NCI-H526 treated with DMSO at 0.1 percent for 48 hours (cell line): ENCODE data around the gene GLI3.

ENCODE experiments used
- DNase-seq: peaks from one replicate; lab custom pipeline; 2025; lab: John Stamatoyannopoulos, UW

Gene GLI3

DNA sequence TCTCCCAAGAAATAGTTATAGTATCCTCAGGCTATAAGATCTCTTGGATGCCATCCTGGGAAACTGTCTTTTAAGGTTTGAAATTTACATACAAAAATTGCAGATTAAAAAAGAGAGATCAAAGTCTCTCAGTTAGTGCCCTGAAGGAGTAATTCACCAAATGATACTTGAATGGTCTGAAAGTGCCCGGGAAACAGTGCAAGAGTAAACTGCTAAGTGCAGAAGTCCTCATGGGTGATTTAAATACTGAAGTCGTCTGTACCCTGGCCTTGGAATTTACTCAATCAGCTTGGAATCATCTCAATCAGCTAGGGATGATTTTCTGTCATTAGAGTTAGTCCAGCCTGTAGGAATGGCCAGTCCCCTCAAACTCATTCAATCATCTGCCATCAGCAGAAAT lies 155.3 kb downstream of the GLI3 start:
- DNase-seq = no peak

DNA sequence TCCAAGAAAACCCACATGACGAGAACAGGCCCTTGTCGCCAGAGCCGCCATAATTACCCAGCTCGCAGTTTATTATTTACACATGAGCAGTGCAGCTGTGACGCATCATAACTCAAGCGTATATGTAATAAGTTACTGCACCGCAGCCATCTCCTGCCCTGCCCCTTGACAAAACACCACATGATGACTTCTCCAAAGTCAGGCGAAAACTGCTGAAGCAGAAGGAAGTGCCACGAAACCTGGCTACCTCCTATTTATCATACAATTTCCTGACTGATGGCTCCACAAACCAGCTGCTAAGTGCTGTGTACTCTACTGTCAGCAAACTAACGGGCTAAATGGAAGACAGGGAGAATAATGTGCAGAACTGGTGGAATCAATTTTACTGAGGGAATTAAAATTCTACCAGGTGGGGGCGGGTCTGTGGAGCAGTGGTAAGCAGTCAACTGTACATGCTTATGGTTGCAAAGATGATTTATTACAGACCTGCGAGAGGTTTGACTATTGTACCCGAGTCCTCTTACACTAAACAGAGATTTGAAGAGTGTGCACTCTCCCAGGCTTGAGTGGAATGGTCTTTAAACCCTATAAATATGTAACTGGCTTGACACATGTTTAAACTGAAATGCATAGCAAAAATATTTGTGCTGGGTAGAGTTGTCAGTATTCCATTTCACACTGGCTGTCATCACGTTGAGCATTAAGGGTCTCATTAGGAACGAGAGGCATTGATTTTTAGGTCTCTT lies 156.0 kb downstream of the GLI3 start:
- DNase-seq = no peak

DNA sequence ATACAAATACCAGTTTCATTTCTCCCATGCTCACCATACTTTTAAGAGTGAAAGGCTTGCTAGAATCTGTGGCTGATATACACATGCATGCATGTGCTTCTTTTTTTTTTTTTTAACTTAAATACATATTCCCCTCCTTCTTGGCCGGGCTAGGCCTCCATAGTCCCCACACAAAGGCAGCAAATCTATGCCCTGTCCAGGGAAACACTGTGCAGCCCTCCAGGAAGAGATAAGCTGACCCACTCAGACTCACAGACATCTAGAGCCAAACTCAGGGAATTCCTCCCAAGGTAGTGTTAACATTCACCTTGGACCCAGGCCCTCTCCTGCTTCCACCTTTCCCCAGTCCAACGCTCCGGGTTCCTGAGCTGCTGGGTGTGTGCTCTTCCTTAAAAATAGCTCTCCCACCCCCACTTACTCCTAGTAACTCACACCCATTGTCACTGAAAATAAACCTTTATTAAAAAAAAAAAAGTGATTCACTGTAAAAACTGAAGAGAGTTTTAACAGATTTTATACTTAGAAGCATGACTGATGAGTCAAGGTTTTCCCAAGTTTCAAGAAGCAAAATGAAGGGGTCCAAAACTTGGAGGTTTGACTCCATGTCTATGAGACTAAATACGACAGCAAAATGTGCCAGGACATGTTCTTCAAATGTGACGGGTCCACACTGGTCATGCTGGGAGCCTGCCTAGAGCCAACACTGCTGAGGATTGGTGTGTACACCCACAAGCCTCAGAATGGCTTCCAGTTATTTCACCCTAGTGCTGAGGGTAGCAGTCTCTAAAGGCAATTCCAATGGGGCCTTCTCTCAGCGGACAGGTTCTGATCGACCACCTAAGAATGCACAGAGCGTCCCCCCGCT lies 159.5 kb downstream of the GLI3 start:
- no peak for DNase-seq

DNA sequence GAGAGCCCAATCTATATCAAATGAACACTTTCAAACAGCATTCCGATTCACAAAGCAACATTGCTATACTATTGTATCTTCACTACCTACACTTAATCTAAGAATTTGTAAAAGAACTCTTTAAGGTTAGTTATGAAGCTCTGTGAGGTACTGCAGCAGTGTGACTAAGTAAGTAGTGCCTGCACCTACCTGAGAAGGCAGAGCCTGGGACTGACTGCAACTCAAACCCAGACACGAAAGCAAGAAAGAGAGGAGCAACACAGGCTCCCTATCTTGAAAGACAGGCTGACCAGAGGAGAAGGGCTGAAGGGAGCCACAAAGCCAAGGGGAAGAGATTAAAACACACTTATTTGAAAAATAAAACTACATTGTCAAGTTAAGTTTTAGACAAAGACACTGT lies 160.1 kb downstream of the GLI3 start:
- no peak for DNase-seq

DNA sequence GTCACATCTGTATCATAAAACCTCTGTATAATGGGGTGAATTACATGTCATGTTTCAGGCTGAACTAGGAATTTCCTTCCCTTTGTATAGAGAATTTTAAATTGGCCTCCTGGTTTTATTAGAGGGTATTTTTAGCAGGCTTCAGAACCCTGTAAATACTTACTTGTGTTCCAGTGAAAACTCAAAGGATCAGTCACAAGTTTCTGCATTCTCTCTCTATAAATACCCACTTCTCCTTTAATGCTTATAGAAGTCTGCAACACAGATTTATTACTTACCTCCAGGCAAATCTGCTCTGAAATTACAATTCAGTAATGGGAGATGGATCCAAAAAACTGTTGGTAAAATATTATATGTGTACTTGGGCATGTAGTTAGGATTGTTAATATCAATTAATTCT lies 161.6 kb downstream of the GLI3 start:
- no peak for DNase-seq

DNA sequence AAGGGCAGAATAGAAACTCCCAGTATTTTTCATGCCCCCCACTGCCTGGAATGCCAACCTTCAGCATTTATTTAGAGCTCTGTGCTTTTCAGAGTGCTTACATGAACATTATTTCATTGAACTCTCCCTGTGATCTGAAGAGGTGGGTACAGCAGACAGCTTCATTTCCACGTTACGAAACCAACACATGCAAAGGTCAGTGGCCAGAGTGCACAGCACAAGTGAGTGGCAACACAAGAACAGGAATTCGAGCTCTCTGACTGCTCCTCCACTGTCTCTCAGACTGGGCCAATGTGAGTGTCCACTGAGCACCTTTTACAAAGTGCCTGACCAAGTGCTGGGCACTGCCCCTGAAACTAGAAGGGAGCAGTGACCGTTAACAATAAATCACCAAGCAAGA lies 162.9 kb downstream of the GLI3 start:
- no peak for DNase-seq

DNA sequence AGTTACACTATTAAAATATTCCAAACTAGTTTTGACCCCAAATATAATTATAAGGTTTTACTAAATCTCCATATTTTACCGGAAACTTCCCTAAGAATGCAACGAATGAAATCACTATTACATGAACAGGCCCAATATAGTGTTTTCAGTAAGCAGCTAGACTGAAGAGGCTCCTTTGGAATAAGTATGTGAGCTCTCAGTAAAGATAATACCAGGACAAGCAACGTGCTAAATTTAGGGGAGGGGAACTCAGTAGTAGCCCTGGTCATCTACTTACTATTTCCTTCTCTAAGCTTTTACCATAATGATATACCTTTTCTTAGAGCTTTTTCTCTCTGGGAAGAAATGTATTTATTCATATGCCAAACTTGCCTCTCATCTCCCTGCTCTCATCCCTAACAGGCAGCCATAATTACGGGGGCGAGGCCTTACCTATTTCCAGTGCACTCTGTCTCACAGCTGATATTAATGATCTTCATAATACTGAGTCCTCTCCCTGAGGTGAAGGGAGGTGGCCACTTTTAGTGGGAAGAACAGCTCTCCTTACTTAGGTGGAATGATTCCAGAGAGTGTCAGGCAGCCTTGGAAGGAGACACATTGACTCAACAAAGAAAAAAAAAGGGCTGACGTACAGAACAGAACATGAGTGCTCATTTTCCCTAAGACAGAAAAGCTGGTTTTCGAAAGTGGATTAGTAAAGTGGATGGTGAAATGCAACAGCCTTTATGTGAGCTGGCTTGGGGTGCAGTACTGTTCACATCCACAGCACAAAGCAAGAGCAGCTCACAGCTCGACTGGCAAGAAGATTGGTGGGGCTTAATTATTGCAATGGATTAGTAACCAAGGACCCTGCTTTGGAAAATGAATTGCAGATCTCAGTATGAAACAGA lies 165.4 kb downstream of the GLI3 start:
- DNase-seq = no peak

DNA sequence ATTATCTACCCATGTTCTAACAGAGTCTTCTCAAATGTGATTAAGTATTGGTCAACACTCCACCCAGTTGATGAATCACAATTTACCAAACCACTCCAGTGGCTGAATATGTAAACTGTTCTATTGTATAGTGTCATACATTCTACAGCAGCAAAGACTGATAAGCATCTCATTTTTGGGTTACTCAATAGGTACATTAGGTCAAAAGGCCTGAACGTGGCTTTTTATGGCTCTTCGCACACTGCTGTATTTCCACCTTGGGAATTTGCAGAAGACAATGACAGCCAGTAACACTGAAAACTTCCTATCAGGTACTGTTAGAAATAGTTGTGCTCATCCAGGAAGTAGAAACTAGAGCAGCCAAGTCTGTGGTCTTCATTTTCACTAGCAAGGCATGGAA lies 166.9 kb downstream of the GLI3 start:
- DNase-seq = no peak

DNA sequence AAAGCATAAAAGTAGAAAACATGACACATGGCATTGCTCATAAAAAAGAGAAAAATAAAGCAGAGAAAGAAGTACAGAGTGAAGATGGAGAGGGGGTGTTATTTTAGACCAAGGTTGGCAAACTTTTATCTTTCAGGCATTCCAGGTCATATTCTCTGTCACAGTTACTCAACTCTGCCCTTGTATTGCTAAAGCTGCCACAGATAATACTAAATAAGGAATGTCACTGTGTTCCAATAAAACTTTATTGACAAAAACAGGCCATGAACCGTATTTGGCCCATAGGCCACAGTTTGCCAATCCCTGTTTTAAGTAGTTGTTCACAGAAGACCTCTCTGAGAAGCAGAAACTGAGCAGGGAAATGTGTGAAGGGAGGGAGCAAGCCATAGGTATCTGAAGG lies 167.4 kb downstream of the GLI3 start:
- DNase-seq = no peak

DNA sequence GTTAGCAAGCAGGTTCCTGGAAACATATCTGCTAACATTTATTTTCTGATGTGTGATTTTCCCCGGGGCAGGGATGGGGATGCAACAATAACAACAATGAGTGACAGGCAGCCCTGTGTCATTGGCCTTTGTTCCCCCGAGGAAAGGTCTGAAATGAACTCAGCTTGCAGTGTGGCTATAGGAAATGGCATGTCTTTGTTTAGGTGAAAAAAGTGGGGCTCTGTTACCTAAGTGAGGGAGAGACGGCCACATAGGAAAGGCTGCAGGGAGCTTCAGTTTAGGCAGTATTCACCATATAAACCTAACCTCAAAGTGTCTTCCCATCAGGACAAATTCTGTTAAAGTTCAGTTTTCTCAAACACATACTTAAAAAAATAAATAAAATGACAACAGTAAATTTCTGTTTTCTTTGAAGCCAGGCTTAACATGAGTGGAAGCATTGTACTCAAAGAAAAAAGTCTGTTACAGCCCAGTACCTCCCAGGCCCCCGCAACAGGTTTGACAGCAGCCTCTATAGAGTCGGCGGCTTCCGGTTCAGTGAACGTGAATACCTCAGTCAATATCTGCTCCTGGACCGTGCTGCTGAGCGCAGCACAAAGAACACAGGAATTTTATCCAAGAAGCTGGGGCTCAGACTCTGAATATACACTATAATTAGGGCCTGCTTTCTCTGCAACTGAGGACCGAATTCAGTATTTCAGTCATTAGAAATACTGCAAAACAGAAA lies 168.3 kb downstream of the GLI3 start:
- DNase-seq = no peak

DNA sequence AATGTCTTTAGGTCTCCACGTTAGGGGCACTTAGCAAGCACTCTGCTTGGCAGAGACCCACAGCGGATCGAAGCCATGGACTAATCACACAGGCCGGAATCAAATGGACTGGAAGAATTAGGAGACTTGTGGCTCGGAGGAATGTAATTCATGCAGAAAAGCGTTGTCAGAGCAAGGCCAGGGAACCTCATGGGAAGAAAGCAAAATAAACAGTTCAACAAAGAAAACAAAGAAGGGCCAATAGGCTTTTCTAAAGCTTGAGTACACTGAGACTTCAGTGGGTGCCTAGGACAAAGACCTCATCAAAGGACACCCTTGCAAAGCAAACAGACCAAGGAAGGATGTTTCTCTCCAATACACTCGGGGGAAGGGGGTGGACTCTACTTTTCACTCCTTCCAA lies 171.1 kb downstream of the GLI3 start:
- no peak for DNase-seq

DNA sequence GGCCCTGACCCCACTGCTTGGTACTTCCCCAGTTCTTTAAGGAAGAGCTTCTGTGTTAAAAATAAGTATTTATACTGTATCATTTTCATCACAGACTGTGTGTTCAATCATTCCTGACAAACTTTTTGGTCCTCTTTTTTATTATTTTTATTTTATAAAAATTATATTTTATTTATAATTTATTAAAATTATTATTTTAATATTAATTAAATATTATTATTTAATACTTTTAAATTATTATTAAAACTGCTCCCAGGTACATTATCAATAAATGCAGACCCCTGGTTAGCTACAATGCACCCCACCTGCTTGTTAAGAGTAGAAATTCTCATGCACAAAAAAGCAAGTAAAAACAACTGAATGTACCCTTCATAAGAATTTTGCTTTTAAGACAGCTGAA lies 172.0 kb downstream of the GLI3 start:
- DNase-seq = no peak

DNA sequence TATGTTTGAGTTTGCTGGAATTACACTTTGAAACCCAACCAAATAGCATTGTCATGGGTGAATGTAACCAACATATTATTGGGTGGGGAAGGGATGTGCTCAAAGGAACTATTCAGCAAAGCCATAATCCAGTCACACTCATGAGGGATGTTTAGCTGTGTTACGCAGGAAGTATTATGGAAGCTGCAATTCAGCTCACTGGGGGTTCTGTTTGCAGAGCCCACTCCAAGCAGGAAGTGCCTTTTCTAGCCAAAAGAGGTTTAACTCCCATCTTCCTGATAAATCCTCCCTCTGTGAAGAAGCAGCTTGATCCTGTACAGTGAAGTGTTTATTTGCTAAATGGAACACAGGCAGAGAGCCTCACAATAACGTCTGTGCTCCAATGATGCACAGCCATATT lies 172.5 kb downstream of the GLI3 start:
- DNase-seq = no peak

DNA sequence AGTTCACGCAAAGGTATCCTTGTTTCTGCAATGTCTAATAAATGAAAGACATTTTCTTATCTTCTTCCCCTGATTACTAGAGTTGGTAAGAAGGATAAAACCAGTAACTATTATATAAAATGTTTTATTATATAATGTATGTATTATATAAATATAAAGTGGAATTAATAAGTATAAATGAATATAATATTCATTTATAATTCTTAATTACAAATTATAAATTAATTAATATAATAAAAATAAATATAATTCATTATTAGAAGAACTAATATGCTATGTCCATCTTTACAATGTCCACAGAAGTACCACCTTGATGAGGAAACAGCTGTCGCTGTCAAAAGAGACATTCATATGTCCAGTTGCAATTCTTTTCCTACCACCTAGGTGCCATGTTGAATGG lies 177.7 kb downstream of the GLI3 start:
- no peak for DNase-seq

DNA sequence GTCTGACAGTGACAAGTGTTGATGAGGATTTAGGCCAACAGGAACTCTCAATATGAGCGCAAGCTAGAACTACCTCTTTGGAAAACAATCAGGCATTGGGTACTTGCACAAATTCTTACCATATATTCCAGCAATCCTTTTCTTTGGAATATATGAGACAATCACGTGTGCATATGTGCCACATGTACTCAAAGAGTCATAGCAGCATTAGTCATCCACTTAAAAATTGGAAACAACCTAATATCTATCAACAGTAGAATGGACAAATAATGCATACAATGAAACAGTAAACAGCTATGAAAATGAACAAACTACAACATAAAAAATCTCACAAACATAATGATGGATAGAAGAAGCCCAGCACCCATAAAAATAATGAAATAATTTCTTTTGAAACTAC lies 179.7 kb downstream of the GLI3 start:
- DNase-seq = no peak

DNA sequence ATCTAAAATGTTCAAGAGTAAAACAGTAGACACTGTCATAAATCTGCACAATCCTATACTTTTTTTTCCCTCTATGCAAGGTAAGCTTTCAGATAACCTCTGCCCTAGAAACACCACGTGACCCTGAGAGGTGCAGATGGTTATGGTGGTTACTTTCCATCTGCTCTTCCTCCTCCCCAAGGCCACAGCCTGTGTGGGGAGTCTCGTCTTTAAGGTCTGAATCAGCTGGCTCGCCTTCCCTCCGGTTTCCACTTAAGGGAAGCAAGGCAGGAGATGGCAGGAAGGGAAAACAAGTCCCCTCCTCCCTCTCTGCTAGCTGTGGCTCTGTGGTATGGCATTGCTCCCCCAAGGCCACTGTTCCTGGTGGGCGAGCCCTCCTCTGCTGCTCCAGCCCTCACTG lies 181.8 kb downstream of the GLI3 start:
- no peak for DNase-seq

DNA sequence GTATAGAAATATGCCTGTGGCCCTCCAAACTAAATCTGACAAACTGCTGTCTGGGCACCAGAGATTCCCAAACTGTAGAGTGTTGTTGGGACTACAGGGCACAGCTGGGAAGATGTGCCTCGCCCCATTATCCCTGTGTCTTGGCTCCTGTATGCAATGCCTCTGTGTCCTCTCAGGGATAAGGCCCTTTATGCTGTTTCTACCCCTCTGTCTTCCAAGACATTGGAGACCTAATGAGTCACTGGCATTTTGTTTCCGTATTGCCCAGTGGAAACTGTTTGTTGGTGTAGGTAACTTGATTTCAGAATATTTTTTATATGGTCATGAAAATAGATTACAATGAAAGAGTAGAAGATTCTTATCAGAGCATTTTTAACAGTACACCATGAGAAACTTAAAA lies 183.2 kb downstream of the GLI3 start:
- no peak for DNase-seq

DNA sequence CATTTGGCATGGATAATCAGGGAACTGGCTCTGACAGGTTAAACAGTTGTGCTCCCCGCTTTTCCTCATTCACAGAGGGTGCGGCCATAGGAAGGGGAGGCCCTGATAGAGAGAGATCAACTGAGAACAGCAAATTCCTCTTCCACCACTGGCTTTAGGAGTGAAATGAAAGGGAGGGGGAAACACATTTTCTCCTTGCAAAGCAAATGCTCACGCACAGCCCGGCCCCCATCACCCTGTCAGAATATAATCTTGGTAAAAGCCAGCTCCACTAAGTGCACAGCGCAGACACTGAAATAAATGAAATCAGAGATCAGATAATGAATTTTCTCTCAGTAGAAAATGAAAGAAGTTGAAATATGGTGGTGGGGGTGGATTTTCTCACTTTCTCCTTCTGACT lies 187.2 kb downstream of the GLI3 start:
- no peak for DNase-seq

DNA sequence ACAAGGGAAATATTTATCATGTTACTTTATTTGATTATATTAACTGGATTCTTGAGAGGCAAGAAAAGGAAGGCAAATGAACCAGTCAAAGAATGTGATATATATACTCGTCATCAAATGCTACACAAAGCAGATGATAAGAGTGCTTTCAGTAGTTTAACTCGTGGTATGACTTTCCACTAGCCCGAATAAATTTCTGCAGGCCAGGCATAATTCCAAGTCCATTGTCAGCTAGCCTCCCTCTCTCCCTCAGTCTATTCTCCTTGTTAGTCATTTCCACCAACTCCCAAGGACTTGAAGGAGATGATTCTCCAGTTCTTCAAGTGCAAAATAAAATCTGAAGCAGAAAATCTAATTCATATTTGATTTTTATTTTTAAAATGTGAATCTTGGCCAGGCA lies 190.5 kb downstream of the GLI3 start:
- no peak for DNase-seq

DNA sequence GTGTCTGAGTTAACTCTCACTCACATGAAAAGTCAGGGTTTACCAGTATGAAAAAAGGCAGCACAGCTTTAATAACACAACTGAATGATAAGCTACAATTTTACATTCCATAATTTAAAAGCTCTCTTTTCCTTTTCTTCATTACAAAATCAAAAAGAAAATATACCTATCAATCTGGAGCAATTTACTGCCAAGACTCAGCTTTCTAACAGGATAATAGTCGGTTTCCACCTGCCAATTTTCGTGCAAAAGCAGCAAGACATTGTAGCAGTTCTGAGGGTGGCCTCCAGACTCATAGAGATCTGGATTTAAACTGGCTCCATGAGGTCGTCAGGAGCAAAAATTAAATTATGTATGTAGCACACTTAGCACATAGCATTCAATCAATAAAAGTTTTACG lies 191.0 kb downstream of the GLI3 start:
- no peak for DNase-seq

DNA sequence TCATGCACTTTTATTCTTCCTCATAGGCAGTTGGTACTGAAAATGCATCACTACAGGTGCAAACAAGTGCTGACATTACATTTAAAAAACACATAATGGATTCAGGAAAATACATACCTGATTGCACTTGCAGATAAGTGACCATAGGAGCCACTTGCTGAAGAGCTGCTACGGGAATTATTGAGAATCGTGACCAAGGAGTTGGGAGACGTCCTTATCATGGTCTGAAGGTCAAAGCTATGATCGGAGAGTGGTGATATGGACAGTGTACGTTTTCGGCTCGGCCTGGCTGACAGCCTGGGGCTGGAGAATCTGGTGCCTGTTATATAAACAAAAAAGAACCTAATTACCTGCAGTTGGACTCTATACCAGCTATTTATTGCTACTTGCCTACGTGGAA lies 197.1 kb downstream of the GLI3 start:
- no peak for DNase-seq

DNA sequence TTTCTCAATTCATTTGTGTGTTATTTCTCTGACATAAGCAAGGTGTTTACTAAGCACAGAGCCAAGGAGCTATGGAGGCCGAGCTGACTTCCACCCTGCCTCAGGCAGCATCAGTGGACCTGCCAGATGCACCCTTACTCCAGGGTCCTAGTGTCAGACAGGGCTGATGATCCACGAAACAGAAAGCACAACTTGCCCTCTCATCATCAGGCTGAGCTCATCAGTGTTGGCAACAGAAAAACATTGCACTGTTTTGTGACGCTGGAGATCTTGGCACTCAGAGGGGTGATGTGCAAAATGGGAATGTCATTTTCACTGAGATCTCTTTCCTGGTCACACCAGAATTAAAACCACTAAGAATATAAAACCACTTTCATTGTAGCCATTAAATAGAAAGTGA lies 201.8 kb downstream of the GLI3 start:
- no peak for DNase-seq
